HepG2 (cell line): ENCODE measurements around the gene DCUN1D4. TPM values are rescaled to one million over a fixed set of nuclear protein-coding genes. Genes with fewer than 3 reads are reported as not detected.

ENCODE experiments used
- ATF3 ChIP-seq: sonication (generic); formaldehyde crosslinking; IDR thresholded peaks from 2 replicates; pipeline ENCODE4 v1.4.0; 2020; ENCODE audit warnings: missing genetic modification reagents
- ATF4 ChIP-seq, 2 experiments: fragments of 450-650 bp in 1 of 2; sonication (generic) in 1 of 2; formaldehyde crosslinking; IDR thresholded peaks; 2 replicates each; pipeline versions ENCODE4 v1.5.0 to v1.8.0; 2020 to 2022; ENCODE audit warnings: mild to moderate bottlenecking in 1 of 2, missing genetic modification reagents in 1 of 2
- BCL6 ChIP-seq: IDR thresholded peaks from 2 replicates; pipeline ENCODE4 v1.6.1; 2016; ENCODE audit warnings: missing genetic modification reagents, missing compliant biosample characterization
- BORCS8-MEF2B ChIP-seq: sonication (generic); formaldehyde crosslinking; IDR thresholded peaks from 2 replicates; pipeline ENCODE4 v1.8.0; 2022; ENCODE audit warnings: mild to moderate bottlenecking, missing genetic modification reagents
- CBFB ChIP-seq: sonication (generic); formaldehyde crosslinking; IDR thresholded peaks from 2 replicates; pipeline ENCODE4 v1.4.0; 2020; ENCODE audit warnings: missing genetic modification reagents
- CEBPG ChIP-seq: IDR thresholded peaks from 2 replicates; pipeline ENCODE4 v1.6.1; 2016
- ELF3 ChIP-seq: IDR thresholded peaks from 2 replicates; pipeline ENCODE4 v1.6.1; 2016; ENCODE audit warnings: missing genetic modification reagents, missing compliant biosample characterization
- HNF1B ChIP-seq: sonication (generic); formaldehyde crosslinking; IDR thresholded peaks from 2 replicates; pipeline ENCODE4 v1.5.1; 2020; ENCODE audit warnings: mild to moderate bottlenecking, moderate library complexity, missing genetic modification reagents
- ISX ChIP-seq: sonication (generic); formaldehyde crosslinking; conservative IDR thresholded peaks from 2 replicates; pipeline ENCODE4 v1.5.0; 2020; ENCODE audit warnings: missing genetic modification reagents
- NFYB ChIP-seq: sonication (generic); formaldehyde crosslinking; IDR thresholded peaks from 2 replicates; pipeline ENCODE4 v1.4.0; 2020; ENCODE audit warnings: missing genetic modification reagents
- SIN3B ChIP-seq: fragments of 150-350 bp; IDR thresholded peaks from 2 replicates; pipeline ENCODE4 v1.6.1; 2014; ENCODE audit warnings: low read length
- SMC3 ChIP-seq: IDR thresholded peaks from 2 replicates; pipeline ENCODE4 v1.6.1; 2011; ENCODE audit warnings: low read length, improper control_type of control experiment
- SP4 ChIP-seq: sonication (generic); formaldehyde crosslinking; IDR thresholded peaks from 2 replicates; pipeline ENCODE4 v1.8.1; 2023; ENCODE audit warnings: mild to moderate bottlenecking, missing genetic modification reagents
- TBX2 ChIP-seq: sonication (generic); formaldehyde crosslinking; IDR thresholded peaks from 2 replicates; pipeline ENCODE4 v1.5.0; 2020; ENCODE audit warnings: missing genetic modification reagents, mild to moderate bottlenecking, borderline replicate concordance
- TBX3 ChIP-seq: fragments of 450-650 bp; IDR thresholded peaks from 2 replicates; pipeline ENCODE4 v1.6.1; 2017; ENCODE audit warnings: antibody characterized with exemption, mild to moderate bottlenecking, inconsistent platforms, borderline replicate concordance
- THYN1 ChIP-seq: sonication (generic); formaldehyde crosslinking; IDR thresholded peaks from 2 replicates; pipeline ENCODE4 v1.8.1; 2023; ENCODE audit warnings: low read depth, mild to moderate bottlenecking, moderate library complexity, missing genetic modification reagents, borderline replicate concordance
- TMF1 ChIP-seq: sonication (generic); formaldehyde crosslinking; IDR thresholded peaks from 2 replicates; pipeline ENCODE4 v1.8.1; 2022; ENCODE audit warnings: low read depth, missing genetic modification reagents
- ZFP36L1 ChIP-seq: sonication (generic); formaldehyde crosslinking; IDR thresholded peaks from 2 replicates; pipeline ENCODE4 v1.8.0; 2022; ENCODE audit warnings: mild to moderate bottlenecking, missing genetic modification reagents, moderate library complexity
- ZKSCAN1 ChIP-seq: fragments of 150-350 bp; IDR thresholded peaks from 2 replicates; pipeline ENCODE4 v1.6.1; 2014; ENCODE audit warnings: low read length
- ZNF318 ChIP-seq: sonication (generic); formaldehyde crosslinking; IDR thresholded peaks from 2 replicates; pipeline ENCODE4 v1.4.0; 2020; ENCODE audit warnings: mild to moderate bottlenecking, missing genetic modification reagents
- ZSCAN29 ChIP-seq: sonication (generic); formaldehyde crosslinking; conservative IDR thresholded peaks from 2 replicates; pipeline ENCODE4 v1.4.0; 2020; ENCODE audit warnings: mild to moderate bottlenecking, missing genetic modification reagents
- polyA plus RNA-seq, 8 experiments: library from polyadenylated mRNA; depleted of rRNA in 3 of 8; stranded (reverse) in 7 of 8; unstranded in 1 of 8; fragments of >200 nt; fragmentation: Illumina TruSeq in 4 of 8; extraction: Trizol in 4 of 8; gene quantifications; 2 replicates each; pipeline versions ENCODE4 v1.2.1 to v1.2.3, GENCODE V29; 2011 to 2016; ENCODE audit warnings: low read depth in 4 of 8, missing spikeins in 1 of 8, mixed read lengths in 1 of 8; ENCODE audit not compliant: insufficient read depth in 1 of 8
- total RNA-seq, 5 experiments: library from RNA; depleted of rRNA; stranded (reverse); fragments of >200 nt; fragmentation: Illumina TruSeq; extraction: Trizol; gene quantifications; 2 replicates each; pipeline ENCODE4 v1.2.3, GENCODE V29; 2016; ENCODE audit warnings: low read depth in 1 of 5

The DCUN1D4 gene
- total and polyA plus RNA-seq, 2 of the 13 experiments (the other 11 are each of a cell fraction or from before 2014, with no cell fraction given) = 27.9 to 44.4 TPM

GRCh38 chr4:51909236-51909703, 66.3 kb downstream of the DCUN1D4 start (continued):
- TF ChIP-seq ZNF318 (CRISPR knock-in tag) = peak; percentile 95; the same call in 1 of the 2 replicates
- TF ChIP-seq ELF3 (CRISPR knock-in tag) = peak; percentile 99
- peak; percentile 86 for TF ChIP-seq BCL6
- peak; percentile 59; the same call in 1 of the 2 replicates for TF ChIP-seq ATF3 (CRISPR knock-in tag)
- TF ChIP-seq TBX2 (CRISPR knock-in tag) = peak; percentile 97
- TF ChIP-seq BORCS8-MEF2B (CRISPR knock-in tag) = peak; percentile 78; the same call in 1 of the 2 replicates
- peak; percentile 84; the same call in 1 of the 2 replicates for TF ChIP-seq ZFP36L1 (CRISPR knock-in tag)
- peak; percentile 84 for TF ChIP-seq SP4 (CRISPR knock-in tag)
- TF ChIP-seq HNF1B = peak; percentile 93
- TF ChIP-seq CEBPG (CRISPR knock-in tag) = peak; percentile 100
- TF ChIP-seq ZSCAN29 (CRISPR knock-in tag) = peak; percentile 97
- TF ChIP-seq ZKSCAN1 = no peak
- peak in 1 of 2 experiments; percentile 94; a peak in 2 of 4 replicates for TF ChIP-seq ATF4 (CRISPR knock-in tag; IDR thresholded peaks at IDR 0.05)
- peak; percentile 88; the same call in 1 of the 2 replicates for TF ChIP-seq TBX3
- TF ChIP-seq CBFB (CRISPR knock-in tag) = peak; percentile 83; the same call in 1 of the 2 replicates
- TF ChIP-seq SMC3 = peak; percentile 71
- no peak for TF ChIP-seq THYN1 (CRISPR knock-in tag)
- TF ChIP-seq SIN3B = no peak
- TF ChIP-seq ISX (CRISPR knock-in tag) = no peak
- 0 out of 2 replicates have a peak, but pooled peaks have one; percentile 33 for TF ChIP-seq NFYB (CRISPR knock-in tag)
- no peak for TF ChIP-seq TMF1 (CRISPR knock-in tag)
